ENCODE data around the gene ZNF771. TPM values are rescaled to one million over a fixed set of nuclear protein-coding genes. Genes with fewer than 3 reads are reported as not detected.

ZNF771 gene
- total RNA-seq, 2 donors from 2014 or later = 3.5 to 6.5 TPM

GRCh38 chr16:30368792-30369090, 38.7 kb upstream of the ZNF771 start:
- Histone ChIP-seq H3K9me3 (no peaks in the 10 kb centered on the region), H3K9ac (ENCODE audit: low read depth in 2 of 2, low read length in 2 of 2) (peak overlapping the region; percentile 76 to 91), H3K27me3 (no peaks in the 10 kb centered on the region), H3K4me1 (peaks cover 17% of the 10 kb centered on the region), H3K4me3 (peak overlapping the region; percentile 73), H3K27ac (peak overlapping the region; percentile 40), H3K36me3 (no peaks in the 10 kb centered on the region)
- intact Hi-C loops (cut with DNase I) = no loop called here
- DNase-seq = no peak
- no peak for TF ChIP-seq CTCF (IDR thresholded peaks at IDR 0.05)

- peak overlapping the region; percentile 76 to 91 for H3K9ac ChIP-seq (ENCODE audit: low read depth in 2 of 2, low read length in 2 of 2)
- no peaks in the 10 kb centered on the region for H3K9me3 ChIP-seq
- no peaks in the 10 kb centered on the region for H3K27me3 ChIP-seq
- peaks cover 17% of the 10 kb centered on the region for H3K4me1 ChIP-seq
- intact Hi-C loops (cut with DNase I) = no loop called here
- H3K36me3 ChIP-seq = no peaks in the 10 kb centered on the region
- DNase-seq = peak; percentile 38
- peak overlapping the region; percentile 40 for H3K27ac ChIP-seq
- peak overlapping the region; percentile 73 for H3K4me3 ChIP-seq
- TF ChIP-seq CTCF (IDR thresholded peaks at IDR 0.05) = no peak
These were observed 38.1 kb upstream of the ZNF771 start for GRCh38 chr16:30369091-30369937.

GRCh38 chr16:30369938-30370455, 37.4 kb upstream of the ZNF771 start:
- intact Hi-C loops (cut with DNase I) = no loop called here
- H3K9ac ChIP-seq (ENCODE audit: low read depth in 2 of 2, low read length in 2 of 2) = peak overlapping the region; percentile 76 to 91
- peaks cover 17% of the 10 kb centered on the region for H3K4me1 ChIP-seq
- peak overlapping the region; percentile 73 for H3K4me3 ChIP-seq
- H3K9me3 ChIP-seq = no peaks in the 10 kb centered on the region
- H3K36me3 ChIP-seq = no peaks in the 10 kb centered on the region
- H3K27ac ChIP-seq = peak overlapping the region; percentile 40
- no peaks in the 10 kb centered on the region for H3K27me3 ChIP-seq
- TF ChIP-seq CTCF (IDR thresholded peaks at IDR 0.05) = no peak
- DNase-seq = no peak

- H3K27me3 ChIP-seq = no peaks in the 10 kb centered on the region
- DNase-seq = peak; percentile 100
- H3K4me1 ChIP-seq = peaks cover 17% of the 10 kb centered on the region
- TF ChIP-seq CTCF (IDR thresholded peaks at IDR 0.05) = peak; percentile 14
- H3K4me3 ChIP-seq = peak within 1 kb of the TSS; percentile 73
- intact Hi-C loops (cut with DNase I) = no loop called here
- peak within 1 kb of the TSS; percentile 76 to 91 for H3K9ac ChIP-seq (ENCODE audit: low read depth in 2 of 2, low read length in 2 of 2)
- H3K36me3 ChIP-seq = no peaks in the 10 kb centered on the region
- H3K9me3 ChIP-seq = no peaks in the 10 kb centered on the region
- peak within 1 kb of the TSS; percentile 83 for H3K27ac ChIP-seq
These were observed 36.8 kb upstream of the ZNF771 start, which contains the start of gene TBC1D10B for GRCh38 chr16:30370456-30371247. TSS of gene TBC1D10B (minus strand) at chr16:30370494. CDS start at chr16:30370183, 311 bp downstream.

- intact Hi-C loops (cut with DNase I) = no loop called here
These were observed 36.1 kb upstream of the ZNF771 start for GRCh38 chr16:30371248-30371816.

More at GRCh38 chr16:30371248-30371816, 36.1 kb upstream of the ZNF771 start:
- H3K9me3 ChIP-seq = no peaks in the 10 kb centered on the region
- H3K4me3 ChIP-seq = peak overlapping the region; percentile 39
- DNase-seq = no peak
- peaks cover 17% of the 10 kb centered on the region for H3K4me1 ChIP-seq
- H3K27ac ChIP-seq = peak overlapping the region; percentile 83
- no peaks in the 10 kb centered on the region for H3K27me3 ChIP-seq
- peak overlapping the region; percentile 61 to 80 for H3K9ac ChIP-seq (ENCODE audit: low read depth in 2 of 2, low read length in 2 of 2)
- no peak for TF ChIP-seq CTCF (IDR thresholded peaks at IDR 0.05)
- no peaks in the 10 kb centered on the region for H3K36me3 ChIP-seq

Data from colonic mucosa (tissue), 4 donors.